Measurements from ENCODE around the gene SNX9. TPM values are rescaled to one million over a fixed set of nuclear protein-coding genes. Genes with fewer than 3 reads are reported as not detected.

SNX9 gene
- total RNA-seq, 1 experiment from 2014 or later: 31.3 TPM

DNA sequence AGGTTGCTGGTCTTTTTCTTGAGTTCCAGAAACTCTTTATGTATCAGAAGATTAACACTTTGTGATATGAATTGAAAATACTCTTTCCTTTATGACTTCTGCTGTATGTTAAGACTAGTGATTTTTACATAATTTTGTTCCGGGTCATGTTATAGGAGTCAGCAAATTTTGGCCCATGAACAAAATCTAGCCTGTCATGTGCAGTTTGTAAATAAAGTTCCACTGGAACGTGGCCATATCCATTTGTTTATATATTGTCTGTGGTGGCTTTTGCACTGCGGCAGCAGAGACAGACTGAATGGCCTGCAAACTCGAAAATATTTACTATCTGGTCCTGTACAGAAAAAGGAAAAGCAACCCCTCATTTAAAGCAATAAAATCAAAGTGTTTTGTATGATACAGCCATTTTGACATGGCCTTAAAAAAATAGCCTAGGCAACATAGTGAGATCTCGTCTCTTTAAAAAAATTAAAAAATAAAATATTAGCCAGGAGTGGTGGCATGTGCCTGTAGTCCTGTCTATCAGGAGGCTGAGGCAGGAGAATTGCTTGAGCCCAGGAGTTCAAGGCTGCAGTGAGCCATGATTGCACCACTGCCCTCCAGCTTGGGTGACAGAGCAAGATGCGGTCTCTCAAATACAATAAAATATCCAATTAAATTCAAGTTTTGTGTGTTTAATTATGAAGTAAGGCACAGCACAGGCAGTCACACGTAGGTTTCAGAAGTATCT is 36.9 kb downstream of the SNX9 start:
- H3K9me3 ChIP-seq (ENCODE audit: control insufficient read depth, low read depth, low read length): no peaks in the 10 kb centered on the region
- H3K4me2 ChIP-seq (ENCODE audit: insufficient read depth, insufficient read length, low read length): no peak overlapping the region
- peaks cover 32 to 45% of the 10 kb centered on the region in 2 experiments for H3K4me1 Mint-ChIP-seq
- H3K27ac Mint-ChIP-seq: peak overlapping the region in 1 of 3 experiments; percentile 15; a peak in 2 of 7 replicates
- H3K27ac ChIP-seq (ENCODE audit: insufficient read length, low read depth, low read length): no peak overlapping the region
- peaks cover 3% of the 10 kb centered on the region; the same call in 1 of the 2 replicates for H3K4me1 ChIP-seq (ENCODE audit: insufficient read depth, low read length)
- H2AFZ ChIP-seq (ENCODE audit: low read length): no peak overlapping the region
- H3K23me2 ChIP-seq (ENCODE audit: insufficient read length, low read depth, low read length, poor library complexity, severe bottlenecking): no peaks in the 10 kb centered on the region
- no peak overlapping the region for H2BK5ac ChIP-seq (ENCODE audit: insufficient read length, low read length)
- no peak overlapping the region for H3K14ac ChIP-seq (ENCODE audit: insufficient read depth, low read length)
- no peak for DNase-seq
- no peak overlapping the region for H2AK5ac ChIP-seq (ENCODE audit: insufficient read length, low read length)
- no peak overlapping the region for H2BK15ac ChIP-seq (ENCODE audit: low read depth, low read length)
- no peak overlapping the region for H4K91ac ChIP-seq (ENCODE audit: insufficient read length, low read depth, low read length)
- no peak overlapping the region for H3K9ac ChIP-seq (ENCODE audit: extremely low read depth, insufficient read length, low read length)
- H3K4me3 Mint-ChIP-seq: no peak overlapping the region
- H3K36me3 Mint-ChIP-seq (ENCODE audit: insufficient read depth in 1 of 3, low read depth in 3 of 3): peaks cover 0 to 8% (median 6%) of the 10 kb centered on the region in 3 experiments; a peak in 3 of 7 replicates
- no peaks in the 10 kb centered on the region for H3K9me3 Mint-ChIP-seq
- no peak overlapping the region for H4K8ac ChIP-seq (replicated peaks; ENCODE audit: insufficient read length, low read depth, low read length)
- no peak overlapping the region for H3K23ac ChIP-seq (ENCODE audit: insufficient read length, low read depth, low read length)
- no peak overlapping the region for H3T11ph ChIP-seq (ENCODE audit: low read length)
- H2BK12ac ChIP-seq (ENCODE audit: insufficient read length, low read depth, low read length): no peak overlapping the region
- H4K5ac ChIP-seq (ENCODE audit: insufficient read length, low read depth, low read length): no peak overlapping the region
- H4K20me1 ChIP-seq (ENCODE audit: control insufficient read depth, insufficient read depth, insufficient read length): no peaks in the 10 kb centered on the region
- H3K27me3 Mint-ChIP-seq (ENCODE audit: low read depth): no peaks in the 10 kb centered on the region
- peaks cover 32% of the 10 kb centered on the region; the same call in 1 of the 2 replicates for H3K79me2 ChIP-seq (ENCODE audit: insufficient read depth, low read length)
- no peak overlapping the region for H3K18ac ChIP-seq (ENCODE audit: insufficient read length, low read depth, low read length)
- TF ChIP-seq, protein P1, sequence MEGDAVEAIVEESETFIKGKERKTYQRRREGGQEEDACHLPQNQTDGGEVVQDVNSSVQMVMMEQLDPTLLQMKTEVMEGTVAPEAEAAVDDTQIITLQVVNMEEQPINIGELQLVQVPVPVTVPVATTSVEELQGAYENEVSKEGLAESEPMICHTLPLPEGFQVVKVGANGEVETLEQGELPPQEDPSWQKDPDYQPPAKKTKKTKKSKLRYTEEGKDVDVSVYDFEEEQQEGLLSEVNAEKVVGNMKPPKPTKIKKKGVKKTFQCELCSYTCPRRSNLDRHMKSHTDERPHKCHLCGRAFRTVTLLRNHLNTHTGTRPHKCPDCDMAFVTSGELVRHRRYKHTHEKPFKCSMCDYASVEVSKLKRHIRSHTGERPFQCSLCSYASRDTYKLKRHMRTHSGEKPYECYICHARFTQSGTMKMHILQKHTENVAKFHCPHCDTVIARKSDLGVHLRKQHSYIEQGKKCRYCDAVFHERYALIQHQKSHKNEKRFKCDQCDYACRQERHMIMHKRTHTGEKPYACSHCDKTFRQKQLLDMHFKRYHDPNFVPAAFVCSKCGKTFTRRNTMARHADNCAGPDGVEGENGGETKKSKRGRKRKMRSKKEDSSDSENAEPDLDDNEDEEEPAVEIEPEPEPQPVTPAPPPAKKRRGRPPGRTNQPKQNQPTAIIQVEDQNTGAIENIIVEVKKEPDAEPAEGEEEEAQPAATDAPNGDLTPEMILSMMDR (conservative IDR thresholded peaks at IDR 0.05): no peak
- no peak overlapping the region for H3K56ac ChIP-seq (ENCODE audit: insufficient read length, low read depth, low read length)
- no peak overlapping the region for H2BK20ac ChIP-seq (ENCODE audit: low read depth, low read length, poor library complexity, severe bottlenecking)
- H3K27me3 ChIP-seq (ENCODE audit: insufficient read depth, low read length): no peaks in the 10 kb centered on the region
- peaks cover 6% of the 10 kb centered on the region for H3K79me1 ChIP-seq (ENCODE audit: insufficient read depth, low read depth, low read length, poor library complexity, severe bottlenecking)
- no peak overlapping the region for H2BK120ac ChIP-seq (ENCODE audit: low read depth, low read length, poor library complexity, severe bottlenecking)
- WGBS (ENCODE audit: extremely low coverage, insufficient read length, low lambda C conversion rate): no CpG with 5 or more reads among the region's 7 CpGs
- no peak overlapping the region for H3K4ac ChIP-seq (ENCODE audit: low read depth, low read length)

Measured in H9 (cell line).